Epithelial cell of esophagus (primary cell): ENCODE data around the gene BNIPL.
A peak's percentile ranks its signal among the peaks of the same experiment; 100 is the strongest.

Experiments used
- DNase-seq: peaks from one replicate; pipeline ENCODE4 v3.0.0; 2010; ENCODE audit warnings: low read depth
- H3K4me3 ChIP-seq: 2 replicates; pipeline ENCODE4 v1.5.1; 2011; ENCODE audit warnings: mild to moderate bottlenecking, low read length, control low read depth
- TF ChIP-seq, protein P1 (sequence below): IDR thresholded peaks from 2 replicates; pipeline ENCODE4 v1.5.1; 2011; ENCODE audit warnings: low read depth, mild to moderate bottlenecking, low read length, control low read depth, inconsistent platforms; ENCODE audit not compliant: insufficient read depth; ENCODE audit errors: missing control alignments

The BNIPL gene

DNA sequence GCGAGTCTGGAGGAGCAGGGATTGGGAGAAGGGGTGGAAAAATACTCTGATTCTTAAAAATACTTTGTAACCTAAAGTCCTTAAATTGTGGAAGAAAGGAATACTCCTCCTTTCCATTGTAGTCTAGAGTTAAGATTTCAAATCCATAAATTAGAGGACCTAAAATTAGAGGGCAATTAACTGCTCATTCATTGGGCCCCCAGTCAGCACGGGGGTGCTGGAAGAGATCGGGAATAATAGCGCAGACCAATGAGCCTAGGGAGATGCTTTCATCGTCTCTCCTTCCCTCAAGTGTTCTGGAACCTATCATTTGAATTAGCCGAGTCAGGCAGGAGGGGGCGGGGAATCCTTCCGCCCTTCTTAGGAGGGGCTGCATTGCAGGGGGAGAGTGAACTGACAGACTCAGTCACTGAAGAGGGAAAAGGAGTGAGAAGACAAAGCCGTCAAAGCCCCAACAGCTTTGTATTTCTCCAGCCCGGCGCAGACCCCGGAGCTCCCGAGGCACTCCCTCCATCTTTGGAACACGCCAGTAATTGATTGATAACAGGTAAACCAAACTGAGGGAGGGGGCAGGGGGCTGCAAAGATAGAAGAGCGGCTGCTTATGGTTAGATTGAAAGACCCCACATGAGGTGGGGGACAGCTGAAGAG is 23.7 kb downstream of the BNIPL start, which contains the start of gene MLLT11:
Gene MLLT11 (plus strand): TSS at position 391 of the 650 bp plus-strand sequence. CDS start 6,828 bp downstream, outside the sequence.
- TF ChIP-seq, protein P1, sequence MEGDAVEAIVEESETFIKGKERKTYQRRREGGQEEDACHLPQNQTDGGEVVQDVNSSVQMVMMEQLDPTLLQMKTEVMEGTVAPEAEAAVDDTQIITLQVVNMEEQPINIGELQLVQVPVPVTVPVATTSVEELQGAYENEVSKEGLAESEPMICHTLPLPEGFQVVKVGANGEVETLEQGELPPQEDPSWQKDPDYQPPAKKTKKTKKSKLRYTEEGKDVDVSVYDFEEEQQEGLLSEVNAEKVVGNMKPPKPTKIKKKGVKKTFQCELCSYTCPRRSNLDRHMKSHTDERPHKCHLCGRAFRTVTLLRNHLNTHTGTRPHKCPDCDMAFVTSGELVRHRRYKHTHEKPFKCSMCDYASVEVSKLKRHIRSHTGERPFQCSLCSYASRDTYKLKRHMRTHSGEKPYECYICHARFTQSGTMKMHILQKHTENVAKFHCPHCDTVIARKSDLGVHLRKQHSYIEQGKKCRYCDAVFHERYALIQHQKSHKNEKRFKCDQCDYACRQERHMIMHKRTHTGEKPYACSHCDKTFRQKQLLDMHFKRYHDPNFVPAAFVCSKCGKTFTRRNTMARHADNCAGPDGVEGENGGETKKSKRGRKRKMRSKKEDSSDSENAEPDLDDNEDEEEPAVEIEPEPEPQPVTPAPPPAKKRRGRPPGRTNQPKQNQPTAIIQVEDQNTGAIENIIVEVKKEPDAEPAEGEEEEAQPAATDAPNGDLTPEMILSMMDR = no peak
- DNase-seq = peak; percentile 62
- H3K4me3 ChIP-seq = peak within 1 kb of the TSS; percentile 94

DNA sequence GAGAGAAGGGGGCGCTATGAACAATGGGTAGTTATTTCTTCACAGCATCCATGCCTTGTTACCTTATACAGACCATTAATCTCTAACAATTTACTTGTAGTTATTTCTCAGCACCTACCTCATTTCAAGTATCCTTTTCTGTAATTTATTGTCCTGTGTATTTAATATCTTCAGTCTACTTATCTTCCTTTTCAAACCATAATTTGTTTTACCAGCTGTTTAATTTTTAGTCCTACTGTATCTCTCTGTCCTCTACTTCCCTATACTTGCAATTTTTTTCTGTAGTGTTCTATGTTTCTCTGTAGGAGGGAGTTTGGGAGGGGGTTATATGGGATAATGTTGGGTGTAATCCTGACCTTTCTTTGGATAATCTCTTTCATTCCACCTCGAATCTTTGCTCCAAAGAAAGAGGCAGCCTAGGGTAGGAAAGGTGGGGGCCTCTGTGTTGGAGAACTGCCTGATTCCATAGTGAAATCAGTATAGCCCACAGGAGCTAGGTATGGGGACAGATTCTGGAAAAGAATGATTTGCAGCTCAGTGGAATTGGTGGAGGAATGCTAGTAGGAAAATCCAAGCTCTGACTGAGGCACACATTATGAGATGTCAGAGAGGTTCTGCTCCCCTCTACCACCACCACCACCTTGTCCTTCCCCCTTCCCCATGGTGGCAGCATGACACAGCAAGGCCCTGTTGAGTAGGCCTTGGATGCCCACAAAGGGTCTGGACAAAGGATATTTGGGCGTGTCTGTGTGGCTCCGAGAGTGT is 24.5 kb downstream of the BNIPL start:
- peak overlapping the region; percentile 94 for H3K4me3 ChIP-seq
- no peak for DNase-seq
- TF ChIP-seq, protein P1 = no peak

DNA sequence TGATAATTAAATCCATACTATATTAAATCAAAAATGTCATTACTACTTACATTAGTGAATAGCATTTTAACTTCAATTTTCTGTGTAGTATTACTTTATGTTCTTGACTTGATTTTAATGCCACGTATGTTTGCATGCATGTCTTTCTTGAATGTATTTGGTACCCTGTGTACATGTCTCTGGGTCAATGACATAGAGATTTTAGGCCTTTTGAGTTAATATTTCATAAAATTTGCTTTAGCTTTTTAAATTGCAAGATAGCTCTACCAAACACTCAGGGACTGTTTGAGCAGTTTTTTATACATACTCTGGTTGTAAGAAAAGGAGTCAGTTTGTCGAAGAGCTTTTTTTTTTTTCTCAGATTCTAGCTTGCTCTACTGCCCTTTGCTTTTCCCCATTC is 25.3 kb downstream of the BNIPL start:
- no peak overlapping the region for H3K4me3 ChIP-seq
- no peak for DNase-seq
- TF ChIP-seq, protein P1 = no peak

DNA sequence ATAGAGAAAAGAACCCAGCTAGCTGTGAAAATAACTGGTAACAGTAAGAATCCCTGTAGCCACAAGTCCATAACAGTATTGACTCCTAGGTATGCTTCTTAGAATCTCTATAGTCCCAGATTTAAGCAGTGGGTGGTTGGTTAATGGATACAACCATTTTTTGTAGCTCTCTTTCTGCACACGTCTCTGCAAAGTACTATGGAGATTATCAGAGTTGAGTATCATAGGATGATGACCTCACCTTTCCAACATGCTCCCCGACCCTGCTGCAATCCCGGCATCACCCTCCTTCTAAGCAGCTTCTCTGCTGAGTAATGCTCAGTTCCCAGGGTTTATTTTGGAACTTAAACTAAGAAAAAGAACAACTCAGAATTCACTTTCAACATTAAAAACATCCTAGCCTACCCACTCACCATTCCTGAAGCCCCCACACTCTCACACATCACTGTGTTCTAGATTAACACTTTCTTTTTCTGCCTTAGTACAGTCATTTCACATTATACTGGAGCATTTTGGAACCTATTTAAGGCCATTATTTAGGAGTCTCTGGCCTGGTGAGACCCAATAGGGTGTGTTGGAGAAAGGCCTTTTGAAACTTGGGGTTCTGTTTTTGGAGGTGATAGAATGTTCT is 26.5 kb downstream of the BNIPL start:
- DNase-seq = peak; percentile 88
- TF ChIP-seq, protein P1 = no peak
- no peak overlapping the region for H3K4me3 ChIP-seq

DNA sequence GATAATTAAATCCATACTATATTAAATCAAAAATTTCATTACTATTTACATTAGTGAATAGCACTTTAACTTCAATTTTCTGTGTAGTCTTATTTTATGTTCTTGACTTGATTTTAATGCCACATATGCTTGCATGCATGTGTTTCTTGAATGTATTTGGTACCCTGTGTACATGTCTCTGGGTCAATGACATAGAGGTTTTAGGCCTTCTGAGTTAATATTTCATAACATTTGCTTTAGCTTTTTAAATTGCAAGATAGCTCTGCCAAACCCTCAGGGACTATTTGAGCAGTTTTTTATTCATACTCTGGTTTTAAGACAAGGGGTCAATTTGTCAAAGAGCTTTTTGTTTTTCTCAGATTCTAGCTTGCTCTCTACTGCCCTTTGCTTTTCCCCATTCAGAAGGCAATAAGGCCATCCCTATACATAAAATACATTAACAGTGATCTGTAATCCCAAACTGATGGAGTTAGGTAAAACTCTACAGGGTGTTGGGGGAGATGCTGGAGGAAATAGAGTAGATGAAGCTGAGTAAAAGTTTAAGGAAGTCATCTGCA is 28.8 kb downstream of the BNIPL start:
- no peak overlapping the region for H3K4me3 ChIP-seq
- TF ChIP-seq, protein P1 = no peak
- no peak for DNase-seq

DNA sequence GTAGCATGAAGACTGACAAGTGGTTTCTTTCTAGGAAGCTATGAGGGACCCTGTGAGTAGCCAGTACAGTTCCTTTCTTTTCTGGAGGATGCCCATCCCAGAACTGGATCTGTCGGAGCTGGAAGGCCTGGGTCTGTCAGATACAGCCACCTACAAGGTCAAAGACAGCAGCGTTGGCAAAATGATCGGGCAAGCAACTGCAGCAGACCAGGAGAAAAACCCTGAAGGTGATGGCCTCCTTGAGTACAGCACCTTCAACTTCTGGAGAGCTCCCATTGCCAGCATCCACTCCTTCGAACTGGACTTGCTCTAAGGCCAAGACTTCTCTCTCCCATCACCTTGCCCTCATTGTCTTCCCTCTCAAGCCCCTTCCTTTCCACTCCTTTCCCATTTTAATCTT is 30.8 kb downstream of the BNIPL start:
- TF ChIP-seq, protein P1 = no peak
- no peak overlapping the region for H3K4me3 ChIP-seq
- DNase-seq = no peak
